H9 (cell line): ENCODE data around the gene ITGB2. TPM values are rescaled to one million over a fixed set of nuclear protein-coding genes. Genes with fewer than 3 reads are reported as not detected.

Source experiments
- DNase-seq: peaks from one replicate; pipeline ENCODE4 v3.0.0-alpha.2; 2017
- H2AFZ ChIP-seq: one replicate; pipeline ENCODE4 v1.6.1; 2013; ENCODE audit warnings: mild to moderate bottlenecking, low read length, control low read depth, moderate library complexity
- H2AK5ac ChIP-seq: 2 replicates; pipeline ENCODE4 v1.6.1; 2013; ENCODE audit warnings: low read length, control low read depth, mixed read lengths; ENCODE audit not compliant: insufficient read length
- H2BK120ac ChIP-seq: one replicate; pipeline ENCODE4 v1.6.1; 2013; ENCODE audit warnings: low read depth, mild to moderate bottlenecking, low read length, control low read depth, inconsistent platforms; ENCODE audit not compliant: poor library complexity, severe bottlenecking
- H2BK12ac ChIP-seq: 2 replicates; pipeline ENCODE4 v1.6.1; 2013; ENCODE audit warnings: low read length, control low read depth, mixed read lengths, low read depth; ENCODE audit not compliant: insufficient read length
- H2BK15ac ChIP-seq: 2 replicates; pipeline ENCODE4 v1.6.1; 2013; ENCODE audit warnings: low read depth, low read length, control low read depth
- H2BK20ac ChIP-seq: one replicate; pipeline ENCODE4 v1.6.1; 2013; ENCODE audit warnings: low read depth, mild to moderate bottlenecking, low read length, control low read depth, inconsistent platforms; ENCODE audit not compliant: poor library complexity, severe bottlenecking
- H2BK5ac ChIP-seq: 2 replicates; pipeline ENCODE4 v1.6.1; 2013; ENCODE audit warnings: low read length, control low read depth, mixed read lengths; ENCODE audit not compliant: insufficient read length
- H3K14ac ChIP-seq: 2 replicates; pipeline ENCODE4 v1.6.1; 2013; ENCODE audit warnings: low read length, control low read depth; ENCODE audit not compliant: insufficient read depth
- H3K18ac ChIP-seq: 2 replicates; pipeline ENCODE4 v1.6.1; 2013; ENCODE audit warnings: low read depth, mild to moderate bottlenecking, mixed read lengths, low read length, control low read depth; ENCODE audit not compliant: insufficient read length
- H3K23ac ChIP-seq: 2 replicates; pipeline ENCODE4 v1.6.1; 2013; ENCODE audit warnings: low read length, control low read depth, mixed read lengths, low read depth; ENCODE audit not compliant: insufficient read length
- H3K23me2 ChIP-seq: 2 replicates; pipeline ENCODE4 v1.6.1; 2013; ENCODE audit warnings: low read depth, mild to moderate bottlenecking, mixed read lengths, low read length, control low read depth; ENCODE audit not compliant: insufficient read length, poor library complexity, severe bottlenecking
- H3K27ac ChIP-seq: 2 replicates; pipeline ENCODE4 v1.5.1; 2013; ENCODE audit warnings: low read length, control low read depth, mixed read lengths, low read depth; ENCODE audit not compliant: insufficient read length
- H3K27me3 ChIP-seq: 2 replicates; pipeline ENCODE4 v1.6.1; 2013; ENCODE audit warnings: low read length, control low read depth, inconsistent platforms; ENCODE audit not compliant: insufficient read depth
- H3K4ac ChIP-seq: 2 replicates; pipeline ENCODE4 v1.6.1; 2013; ENCODE audit warnings: low read depth, mild to moderate bottlenecking, control low read depth, inconsistent platforms, low read length, moderate library complexity
- H3K4me1 ChIP-seq: 2 replicates; pipeline ENCODE4 v1.6.1; 2013; ENCODE audit warnings: low read length, control low read depth, inconsistent platforms; ENCODE audit not compliant: insufficient read depth
- H3K4me2 ChIP-seq: 2 replicates; pipeline ENCODE4 v1.6.1; 2013; ENCODE audit warnings: low read length, control low read depth, mixed read lengths; ENCODE audit not compliant: insufficient read length, insufficient read depth
- H3K56ac ChIP-seq: 2 replicates; pipeline ENCODE4 v1.6.1; 2013; ENCODE audit warnings: low read depth, mild to moderate bottlenecking, mixed read lengths, low read length, control low read depth; ENCODE audit not compliant: insufficient read length
- H3K79me1 ChIP-seq: 2 replicates; pipeline ENCODE4 v1.6.1; 2013; ENCODE audit warnings: low read depth, mild to moderate bottlenecking, moderate library complexity, low read length, control low read depth, inconsistent platforms; ENCODE audit not compliant: insufficient read depth, poor library complexity, severe bottlenecking
- H3K79me2 ChIP-seq: 2 replicates; pipeline ENCODE4 v1.6.1; 2013; ENCODE audit warnings: low read length, control low read depth, inconsistent platforms; ENCODE audit not compliant: insufficient read depth
- H3K9ac ChIP-seq: 2 replicates; pipeline ENCODE4 v1.6.1; 2013; ENCODE audit warnings: low read length, control low read depth, mixed read lengths; ENCODE audit not compliant: insufficient read length; ENCODE audit errors: extremely low read depth
- H3K9me3 ChIP-seq: one replicate; pipeline ENCODE4 v1.6.1; 2013; ENCODE audit warnings: low read depth, low read length, inconsistent platforms; ENCODE audit not compliant: control insufficient read depth
- H3T11ph ChIP-seq: one replicate; pipeline ENCODE4 v1.6.1; 2013; ENCODE audit warnings: mild to moderate bottlenecking, low read length, control low read depth, inconsistent platforms
- H4K20me1 ChIP-seq: one replicate; pipeline ENCODE4 v1.6.1; 2013; ENCODE audit not compliant: control insufficient read depth, insufficient read length, insufficient read depth
- H4K5ac ChIP-seq: 2 replicates; pipeline ENCODE4 v1.6.1; 2013; ENCODE audit warnings: low read depth, mild to moderate bottlenecking, mixed read lengths, low read length, control low read depth; ENCODE audit not compliant: insufficient read length
- H4K8ac ChIP-seq: replicated peaks from 2 replicates; pipeline ENCODE4 v1.6.1; 2013; ENCODE audit warnings: low read length, control low read depth, mixed read lengths, low read depth; ENCODE audit not compliant: insufficient read length
- H4K91ac ChIP-seq: 2 replicates; pipeline ENCODE4 v1.6.1; 2013; ENCODE audit warnings: low read depth, mild to moderate bottlenecking, moderate library complexity, mixed read lengths, low read length, control low read depth; ENCODE audit not compliant: insufficient read length
- H3K27ac Mint-ChIP-seq, 3 experiments: 2 replicates in 2 of 3; 3 replicates in 1 of 3; pipeline ENCODE4 v1.8.0; 2020 to 2021; ENCODE audit warnings: mixed read lengths in 3 of 3, mild to moderate bottlenecking in 1 of 3, moderate library complexity in 1 of 3
- H3K27me3 Mint-ChIP-seq: 2 replicates; pipeline ENCODE4 v1.8.0; 2021; ENCODE audit warnings: low read depth, mild to moderate bottlenecking, moderate library complexity, mixed read lengths
- H3K36me3 Mint-ChIP-seq, 3 experiments: 2 replicates in 2 of 3; 3 replicates in 1 of 3; pipeline ENCODE4 v1.8.0; 2020 to 2021; ENCODE audit warnings: low read depth in 3 of 3, mixed read lengths in 3 of 3; ENCODE audit not compliant: insufficient read depth in 1 of 3
- H3K4me1 Mint-ChIP-seq, 2 experiments: 2 replicates each; pipeline ENCODE4 v1.8.0; 2020; ENCODE audit warnings: mixed read lengths in 2 of 2
- H3K4me3 Mint-ChIP-seq, 2 experiments: 2 replicates in 1 of 2; 3 replicates in 1 of 2; pipeline ENCODE4 v1.8.0; 2020 to 2021; ENCODE audit warnings: mild to moderate bottlenecking in 2 of 2, mixed read lengths in 2 of 2, moderate library complexity in 1 of 2
- H3K9me3 Mint-ChIP-seq, 2 experiments: 2 replicates in 1 of 2; 3 replicates in 1 of 2; pipeline ENCODE4 v1.8.0; 2020; ENCODE audit warnings: mild to moderate bottlenecking in 2 of 2, mixed read lengths in 2 of 2, moderate library complexity in 1 of 2
- CTCF ChIP-seq: fragments of 200-600 bp; sonication (generic); conservative IDR thresholded peaks from 3 replicates; pipeline ENCODE4 v1.8.0; 2021; ENCODE audit warnings: antibody characterized with exemption, mild to moderate bottlenecking
- whole genome bisulfite sequencing: extraction: QIAGEN DNeasy Blood & Tissue Kit; methylation state at CpG from one replicate; pipeline ENCODE4 v1.1.7; 2013; ENCODE audit warnings: missing lambda C conversion rate, low lambda C conversion rate, mixed read lengths; ENCODE audit not compliant: insufficient read length; ENCODE audit errors: extremely low coverage; 5-methylcytosine and 5-hydroxymethylcytosine counted together
- total RNA-seq: library from RNA; stranded (reverse); gene quantifications from 2 replicates; pipeline ENCODE4 v1.2.1, GENCODE V29; 2021

The ITGB2 gene
- total RNA-seq, 1 experiment from 2014 or later, result 1.1 TPM

GRCh38 chr21:44912158-44912473, 8.6 kb downstream of the ITGB2 start:
- no peak overlapping the region for H2AK5ac ChIP-seq
- no peaks in the 10 kb centered on the region for H3K23me2 ChIP-seq
- H4K8ac ChIP-seq, result no peak overlapping the region
- no peak overlapping the region for H2BK20ac ChIP-seq
- no peak overlapping the region for H4K91ac ChIP-seq
- peaks cover 2% of the 10 kb centered on the region; the same call in 1 of the 2 replicates for H3K27me3 ChIP-seq
- Mint-ChIP-seq H3K4me3 (no peak overlapping the region), H3K36me3 (no peaks in the 10 kb centered on the region), H3K27me3 (peaks cover 9% of the 10 kb centered on the region), H3K9me3 (peaks cover 0 to 4% of the 10 kb centered on the region in 2 experiments; a peak in 1 of 5 replicates), H3K4me1 (peaks cover 0 to 8% of the 10 kb centered on the region in 2 experiments; a peak in 2 of 4 replicates), H3K27ac (no peak overlapping the region)
- H3K4me2 ChIP-seq, result no peak overlapping the region
- H4K20me1 ChIP-seq, result no peaks in the 10 kb centered on the region
- H3K27ac ChIP-seq, result no peak overlapping the region
- no peak overlapping the region for H3K9ac ChIP-seq
- no peaks in the 10 kb centered on the region for H3K79me2 ChIP-seq
- H3T11ph ChIP-seq, result no peak overlapping the region
- no peak for TF ChIP-seq CTCF
- H3K14ac ChIP-seq, result no peak overlapping the region
- H2AFZ ChIP-seq, result no peak overlapping the region
- H3K18ac ChIP-seq, result no peak overlapping the region
- no peak overlapping the region for H2BK15ac ChIP-seq
- no peaks in the 10 kb centered on the region for H3K9me3 ChIP-seq
- H2BK5ac ChIP-seq, result no peak overlapping the region
- H2BK120ac ChIP-seq, result no peak overlapping the region
- H3K56ac ChIP-seq, result no peak overlapping the region
- no peak for DNase-seq
- H3K4ac ChIP-seq, result no peak overlapping the region
- H3K23ac ChIP-seq, result no peak overlapping the region
- no CpG with 5 or more reads among the region's 8 CpGs for WGBS
- no peak overlapping the region for H4K5ac ChIP-seq
- no peaks in the 10 kb centered on the region for H3K79me1 ChIP-seq
- no peak overlapping the region for H2BK12ac ChIP-seq
- no peaks in the 10 kb centered on the region for H3K4me1 ChIP-seq
